ENCODE measurements around the gene KDM2A. TPM values are rescaled to one million over a fixed set of nuclear protein-coding genes. Genes with fewer than 3 reads are reported as not detected.
"Not testable (repeated sequence)": the region's sequence is repeated elsewhere in the genome, so short reads cannot be mapped to it uniquely, and the experiment has no call there.

The KDM2A gene
- total RNA-seq, 1 donor from 2014 or later: 71.0 TPM

DNA sequence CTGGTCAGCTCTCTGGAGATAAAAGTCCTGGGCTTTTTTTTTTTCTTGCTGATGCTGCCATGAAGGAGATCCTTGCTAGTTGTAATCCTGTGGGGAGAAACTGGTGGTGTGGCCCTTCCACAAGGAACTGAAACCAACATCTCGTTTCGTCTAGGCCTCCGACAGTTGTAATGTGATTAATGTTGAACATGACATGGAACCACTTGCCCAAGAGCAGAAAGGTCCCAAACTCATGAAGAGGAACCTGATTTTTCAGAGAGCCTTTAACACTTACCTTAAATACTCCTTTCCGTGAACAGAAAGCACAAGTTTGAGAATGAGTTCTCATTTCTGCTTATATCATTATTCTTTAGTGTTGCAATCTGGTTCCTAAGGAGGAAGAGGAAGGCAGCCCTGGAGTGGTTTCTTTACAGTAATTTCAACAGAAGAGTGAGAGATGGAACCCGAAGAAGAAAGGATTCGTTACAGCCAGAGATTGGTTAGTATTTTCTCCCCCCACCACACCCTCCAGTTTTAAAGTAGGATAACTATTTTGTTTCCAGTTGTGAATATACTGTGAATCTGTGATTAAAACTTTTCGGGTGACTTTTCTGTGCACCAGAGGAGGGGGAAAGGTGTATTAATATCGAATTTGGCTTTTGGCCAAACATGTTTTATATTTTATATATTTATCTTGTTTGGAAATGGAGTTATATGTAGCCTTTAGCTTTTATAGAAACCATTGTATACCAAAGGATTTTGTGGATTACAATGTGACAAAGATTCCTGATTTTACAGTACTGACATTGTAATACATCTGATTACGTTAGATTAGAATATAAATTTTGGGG is 2.0 kb downstream of the KDM2A start:
- TF ChIP-seq, protein P1, sequence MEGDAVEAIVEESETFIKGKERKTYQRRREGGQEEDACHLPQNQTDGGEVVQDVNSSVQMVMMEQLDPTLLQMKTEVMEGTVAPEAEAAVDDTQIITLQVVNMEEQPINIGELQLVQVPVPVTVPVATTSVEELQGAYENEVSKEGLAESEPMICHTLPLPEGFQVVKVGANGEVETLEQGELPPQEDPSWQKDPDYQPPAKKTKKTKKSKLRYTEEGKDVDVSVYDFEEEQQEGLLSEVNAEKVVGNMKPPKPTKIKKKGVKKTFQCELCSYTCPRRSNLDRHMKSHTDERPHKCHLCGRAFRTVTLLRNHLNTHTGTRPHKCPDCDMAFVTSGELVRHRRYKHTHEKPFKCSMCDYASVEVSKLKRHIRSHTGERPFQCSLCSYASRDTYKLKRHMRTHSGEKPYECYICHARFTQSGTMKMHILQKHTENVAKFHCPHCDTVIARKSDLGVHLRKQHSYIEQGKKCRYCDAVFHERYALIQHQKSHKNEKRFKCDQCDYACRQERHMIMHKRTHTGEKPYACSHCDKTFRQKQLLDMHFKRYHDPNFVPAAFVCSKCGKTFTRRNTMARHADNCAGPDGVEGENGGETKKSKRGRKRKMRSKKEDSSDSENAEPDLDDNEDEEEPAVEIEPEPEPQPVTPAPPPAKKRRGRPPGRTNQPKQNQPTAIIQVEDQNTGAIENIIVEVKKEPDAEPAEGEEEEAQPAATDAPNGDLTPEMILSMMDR (IDR thresholded peaks at IDR 0.05; ENCODE audit: partially characterized antibody, unreplicated experiment): no peak
- DNase-seq: no peak
- peak overlapping the region; percentile 89 for H3K27ac Mint-ChIP-seq (ENCODE audit: unreplicated experiment)
- H3K4me3 Mint-ChIP-seq (ENCODE audit: unreplicated experiment): peak overlapping the region; percentile 95
- peaks cover 7% of the 10 kb centered on the region for H3K9me3 Mint-ChIP-seq (ENCODE audit: unreplicated experiment)
- peaks cover 4% of the 10 kb centered on the region for H3K4me1 Mint-ChIP-seq (ENCODE audit: low read depth, unreplicated experiment)
- no peaks in the 10 kb centered on the region for H3K36me3 Mint-ChIP-seq (ENCODE audit: unreplicated experiment)
- peaks cover 7% of the 10 kb centered on the region for H3K27me3 Mint-ChIP-seq (ENCODE audit: unreplicated experiment)

DNA sequence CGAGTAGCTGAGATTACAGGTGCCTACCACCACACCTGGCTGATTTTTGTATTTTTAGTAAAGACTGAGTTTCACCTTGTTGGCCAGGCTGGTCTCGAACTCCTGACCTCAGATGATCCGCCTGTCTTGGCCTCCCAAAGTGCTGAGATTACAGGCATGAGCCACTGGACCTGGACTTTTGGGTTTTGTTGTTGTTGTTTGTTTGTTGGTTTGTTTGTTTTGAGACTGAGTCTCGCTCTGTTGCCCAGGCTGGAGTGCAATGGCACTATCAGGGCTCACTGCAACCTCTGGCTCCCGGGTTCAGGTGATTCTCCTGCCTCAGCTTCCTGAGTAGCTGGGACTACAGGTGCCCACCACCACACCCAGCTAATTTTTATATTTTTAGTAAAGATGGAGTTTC is 4.7 kb downstream of the KDM2A start:
- DNase-seq; H3K27me3 Mint-ChIP-seq (ENCODE audit: unreplicated experiment); H3K27ac Mint-ChIP-seq (ENCODE audit: unreplicated experiment); H3K36me3 Mint-ChIP-seq (ENCODE audit: unreplicated experiment); H3K4me1 Mint-ChIP-seq (ENCODE audit: low read depth, unreplicated experiment); H3K4me3 Mint-ChIP-seq (ENCODE audit: unreplicated experiment); H3K9me3 Mint-ChIP-seq (ENCODE audit: unreplicated experiment): not testable (repeated sequence)

DNA sequence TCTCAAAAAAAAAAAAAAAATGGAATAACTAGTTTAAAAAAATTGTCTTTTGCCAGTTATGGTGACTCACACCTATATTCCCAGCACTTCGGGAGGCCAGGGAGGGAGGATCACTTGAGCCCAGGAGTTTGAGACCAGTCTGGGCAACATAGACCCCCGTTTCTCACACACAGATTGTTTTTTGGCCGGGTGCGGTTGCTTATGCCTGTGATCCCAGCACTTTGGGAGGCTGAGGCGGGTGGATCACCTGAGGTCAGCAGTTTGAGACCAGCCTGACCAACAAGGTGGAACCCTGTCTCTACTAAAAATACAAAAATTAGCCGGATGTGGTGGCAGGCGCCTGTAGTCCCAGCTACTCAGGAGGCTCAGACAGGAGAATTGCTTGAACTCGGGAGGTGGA is 7.2 kb downstream of the KDM2A start:
- H3K4me1 Mint-ChIP-seq (ENCODE audit: low read depth, unreplicated experiment); H3K27ac Mint-ChIP-seq (ENCODE audit: unreplicated experiment); DNase-seq; H3K4me3 Mint-ChIP-seq (ENCODE audit: unreplicated experiment); H3K27me3 Mint-ChIP-seq (ENCODE audit: unreplicated experiment); H3K36me3 Mint-ChIP-seq (ENCODE audit: unreplicated experiment); H3K9me3 Mint-ChIP-seq (ENCODE audit: unreplicated experiment): not testable (repeated sequence)

DNA sequence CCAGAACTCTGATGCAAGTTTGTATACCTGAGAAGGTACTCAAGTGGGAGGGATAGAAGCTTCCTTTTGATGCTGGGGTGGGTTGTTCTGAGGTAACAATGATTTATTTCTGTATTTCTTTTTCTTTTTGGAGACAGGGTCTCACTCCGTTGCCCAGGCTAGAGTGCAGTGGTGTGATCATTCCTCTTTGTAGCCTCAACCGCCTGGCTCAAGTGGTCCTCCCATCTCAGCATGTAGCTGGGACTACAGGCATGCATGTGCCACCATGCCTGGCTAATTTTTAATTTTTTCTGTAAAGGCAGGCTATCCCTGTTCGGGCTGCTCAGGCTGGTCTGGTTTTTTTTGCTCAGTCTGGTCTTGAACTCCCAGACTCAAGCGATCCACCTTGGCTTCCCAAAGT is 7.9 kb downstream of the KDM2A start:
- TF ChIP-seq, protein P1 (IDR thresholded peaks at IDR 0.05; ENCODE audit: partially characterized antibody, unreplicated experiment): no peak
- no peak overlapping the region for H3K4me3 Mint-ChIP-seq (ENCODE audit: unreplicated experiment)
- no peaks in the 10 kb centered on the region for H3K36me3 Mint-ChIP-seq (ENCODE audit: unreplicated experiment)
- no peak for DNase-seq
- no peaks in the 10 kb centered on the region for H3K27me3 Mint-ChIP-seq (ENCODE audit: unreplicated experiment)
- no peak overlapping the region for H3K27ac Mint-ChIP-seq (ENCODE audit: unreplicated experiment)
- no peaks in the 10 kb centered on the region for H3K9me3 Mint-ChIP-seq (ENCODE audit: unreplicated experiment)
- H3K4me1 Mint-ChIP-seq (ENCODE audit: low read depth, unreplicated experiment): no peaks in the 10 kb centered on the region

DNA sequence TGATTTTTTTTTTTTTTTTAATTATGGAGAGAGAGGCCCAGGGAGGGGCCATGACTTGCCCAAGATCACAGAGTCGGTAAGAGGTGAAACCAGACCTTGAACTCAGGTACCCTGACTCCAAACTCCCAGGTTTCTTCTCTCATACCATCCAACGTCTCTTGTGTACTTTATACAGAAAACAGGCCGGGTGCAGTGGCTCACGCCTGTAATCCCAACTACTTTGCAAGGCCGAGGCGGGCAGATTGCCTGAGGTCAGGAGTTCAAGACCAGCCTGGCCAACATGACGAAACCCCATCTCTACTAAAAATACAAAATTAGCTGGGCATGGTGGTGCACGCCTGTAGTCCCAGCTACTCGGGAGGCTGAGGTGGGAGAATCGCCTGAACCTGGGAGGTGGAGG is 11.8 kb downstream of the KDM2A start:
- H3K27ac Mint-ChIP-seq (ENCODE audit: unreplicated experiment); H3K27me3 Mint-ChIP-seq (ENCODE audit: unreplicated experiment); DNase-seq; H3K4me3 Mint-ChIP-seq (ENCODE audit: unreplicated experiment); H3K4me1 Mint-ChIP-seq (ENCODE audit: low read depth, unreplicated experiment); H3K9me3 Mint-ChIP-seq (ENCODE audit: unreplicated experiment); H3K36me3 Mint-ChIP-seq (ENCODE audit: unreplicated experiment): not testable (repeated sequence)

DNA sequence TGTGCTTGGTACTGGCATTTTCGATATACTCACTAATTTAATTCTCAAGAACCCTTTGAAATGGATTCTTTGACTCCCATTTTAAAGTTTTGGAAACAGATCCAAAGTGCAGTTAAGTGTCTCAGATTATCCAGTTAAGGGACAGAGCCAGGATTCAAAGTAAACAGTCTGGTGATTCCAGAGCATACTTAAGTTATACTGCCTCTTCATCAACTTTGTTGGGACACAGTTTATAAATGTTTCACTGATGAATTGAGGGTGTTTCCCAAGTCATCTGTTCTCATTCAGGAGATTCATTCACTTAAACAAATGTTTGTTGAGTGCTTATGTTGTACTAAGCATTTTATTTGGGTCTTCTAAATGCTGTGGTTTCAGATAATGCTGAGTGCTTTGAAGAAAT is 17.1 kb downstream of the KDM2A start:
- DNase-seq: no peak
- Mint-ChIP-seq H3K27me3 (ENCODE audit: unreplicated experiment) (no peaks in the 10 kb centered on the region), H3K27ac (ENCODE audit: unreplicated experiment) (no peak overlapping the region), H3K4me1 (ENCODE audit: low read depth, unreplicated experiment) (no peaks in the 10 kb centered on the region), H3K4me3 (ENCODE audit: unreplicated experiment) (no peak overlapping the region), H3K9me3 (ENCODE audit: unreplicated experiment) (peaks cover 1% of the 10 kb centered on the region), H3K36me3 (ENCODE audit: unreplicated experiment) (peaks cover 10% of the 10 kb centered on the region)
- TF ChIP-seq, protein P1 (IDR thresholded peaks at IDR 0.05; ENCODE audit: partially characterized antibody, unreplicated experiment): no peak
